NCI-H460 (cell line): Measurements from ENCODE around the gene DNAJC1. TPM values are rescaled to one million over a fixed set of nuclear protein-coding genes. Genes with fewer than 3 reads are reported as not detected.
"Not testable (repeated sequence)": the region's sequence is repeated elsewhere in the genome, so short reads cannot be mapped to it uniquely, and the experiment has no call there.

Experiments used
- DNase-seq: peaks from one replicate; pipeline ENCODE4 v3.0.0-alpha.2; 2016; ENCODE audit warnings: low read depth; ENCODE audit errors: extremely low read depth
- polyA plus RNA-seq: library from polyadenylated mRNA; depleted of rRNA; stranded (reverse); fragments of >200 nt; gene quantifications from 2 replicates; pipeline ENCODE4 v1.2.3, GENCODE V29; 2014; cell fraction: nucleus; rRNA removed
- total RNA-seq: library from RNA; depleted of rRNA; stranded (reverse); fragments of >200 nt; shearing (Covaris generic); gene quantifications from 2 replicates; pipeline ENCODE4 v1.2.3, GENCODE V29; 2014; rRNA removed

The DNAJC1 gene
- total RNA-seq: 23.1 and 28.2 TPM in 2 replicates
- polyA plus RNA-seq: 30.3 and 113 TPM in 2 replicates

GRCh38 chr10:22003177-22003963 lies at the start of gene DNAJC1:
Gene DNAJC1 (minus strand): TSS chr10:22003730. CDS start chr10:22003434, 296 bp downstream.
- DNase-seq: peak; percentile 90

GRCh38 chr10:22053048-22053447 lies 49.5 kb upstream of the DNAJC1 start:
- DNase-seq: no peak

- DNase-seq: no peak
Measured at GRCh38 chr10:22049635-22050034, 46.1 kb upstream of the DNAJC1 start.

GRCh38 chr10:22047812-22048211 lies 44.3 kb upstream of the DNAJC1 start:
- no peak for DNase-seq

GRCh38 chr10:22043327-22043633 lies 39.8 kb upstream of the DNAJC1 start:
- peak; percentile 21 for DNase-seq

GRCh38 chr10:22042557-22043326 lies 39.2 kb upstream of the DNAJC1 start:
- DNase-seq: peak; percentile 72

GRCh38 chr10:22034333-22034732 lies 30.8 kb upstream of the DNAJC1 start:
- no peak for DNase-seq

- DNase-seq: not testable (repeated sequence)
Measured at GRCh38 chr10:22032268-22032667, 28.7 kb upstream of the DNAJC1 start.

- DNase-seq: no peak
Measured at GRCh38 chr10:22030421-22030820, 26.9 kb upstream of the DNAJC1 start.

- DNase-seq: no peak
Measured at GRCh38 chr10:22029445-22030236, 26.1 kb upstream of the DNAJC1 start.

GRCh38 chr10:22027364-22028238 lies 24.1 kb upstream of the DNAJC1 start:
- no peak for DNase-seq

GRCh38 chr10:22026287-22026686 lies 22.8 kb upstream of the DNAJC1 start:
- no peak for DNase-seq

GRCh38 chr10:22023508-22023907 lies 20.0 kb upstream of the DNAJC1 start:
- DNase-seq: no peak

GRCh38 chr10:22022257-22023032 lies 18.9 kb upstream of the DNAJC1 start:
- DNase-seq: no peak

GRCh38 chr10:22021144-22021543 lies 17.6 kb upstream of the DNAJC1 start:
- DNase-seq: not testable (repeated sequence)

GRCh38 chr10:22017283-22018020 lies 13.9 kb upstream of the DNAJC1 start:
- no peak for DNase-seq

- no peak for DNase-seq
Measured at GRCh38 chr10:22016046-22016705, 12.6 kb upstream of the DNAJC1 start.

GRCh38 chr10:22010973-22011408 lies 7.5 kb upstream of the DNAJC1 start:
- no peak for DNase-seq
